ENCODE results near the gene C12orf76.

GRCh38 chr12:110077800-110078199 lies 29.5 kb upstream of the C12orf76 start:
- TF ChIP-seq POLR2A (IDR thresholded peaks at IDR 0.05) (no peak), CTCF (IDR thresholded peaks at IDR 0.05 in 4 of 5, conservative IDR thresholded peaks at IDR 0.05 in 1 of 5) (no peak)
